Fibroblast of skin of right biceps (primary cell): Measurements from ENCODE around the gene ROBO2.
A peak's percentile ranks its signal among the peaks of the same experiment; 100 is the strongest.

Source experiments
- DNase-seq: peaks from one replicate; pipeline ENCODE4 v3.0.0-alpha.2; 2013

ROBO2 gene

DNA sequence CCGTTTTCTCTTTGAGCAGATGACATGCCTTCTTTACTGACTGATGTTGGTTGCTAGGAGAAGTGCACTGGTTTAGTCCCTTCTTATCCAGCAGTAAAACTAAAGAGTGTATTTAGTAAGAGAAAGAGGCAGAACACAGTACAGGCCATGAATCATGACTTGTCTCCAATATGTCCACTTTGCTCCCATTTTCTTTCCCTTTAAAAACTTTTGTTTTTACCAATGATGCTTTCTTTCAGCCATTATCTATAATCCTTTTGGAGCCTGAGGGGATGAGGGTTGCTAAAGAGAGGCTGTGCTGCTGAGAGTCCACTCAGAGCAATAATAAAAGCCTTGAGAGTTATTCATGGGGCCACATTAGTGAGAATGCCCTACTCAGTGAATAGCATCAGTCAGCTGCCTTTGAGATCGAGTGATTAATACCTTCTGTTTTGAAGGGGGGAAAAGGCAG is 12.2 kb downstream of the ROBO2 start:
- no peak for DNase-seq

DNA sequence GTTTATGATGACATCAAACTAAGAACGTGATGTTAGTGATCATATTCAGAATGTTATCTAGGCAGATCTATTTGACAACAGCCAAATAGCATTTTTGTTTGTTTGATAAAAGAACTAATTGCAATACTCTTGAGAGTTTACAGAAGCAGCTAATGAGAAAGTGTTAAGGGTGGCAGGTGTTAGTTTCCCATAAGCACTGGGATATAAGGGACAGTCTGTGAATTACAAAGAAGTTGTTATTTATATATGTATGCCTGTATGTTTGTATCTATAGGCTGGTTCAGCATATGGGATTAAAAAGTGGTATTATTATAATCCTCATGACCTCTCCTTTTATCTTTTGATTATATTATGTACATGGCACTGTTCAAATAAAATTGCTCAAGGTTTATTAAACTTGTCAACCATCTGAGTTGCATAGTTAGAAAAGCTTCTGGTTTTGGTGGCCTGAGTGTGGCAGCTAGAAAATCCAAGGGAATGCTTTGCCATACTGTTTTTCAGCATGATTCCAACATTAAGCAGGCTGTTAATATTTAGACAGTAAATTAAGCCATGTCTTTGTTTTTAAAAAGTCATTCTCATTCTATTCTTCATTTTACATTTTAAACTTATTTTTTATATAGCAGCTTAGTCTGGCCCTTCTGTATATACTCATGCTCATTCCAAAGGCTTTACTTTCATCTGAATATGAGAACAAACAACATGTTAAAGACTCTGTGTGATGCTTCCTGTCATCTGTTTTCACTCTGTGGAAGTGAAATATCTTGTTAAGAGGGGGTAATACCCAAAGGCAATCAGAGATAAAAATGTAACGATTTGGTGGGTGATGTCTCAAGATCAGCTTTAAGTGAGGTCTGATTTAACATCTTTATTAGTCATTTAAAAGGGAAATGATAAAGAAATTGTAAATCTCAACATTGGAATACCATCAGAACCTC is 13.1 kb downstream of the ROBO2 start:
- DNase-seq, result no peak

DNA sequence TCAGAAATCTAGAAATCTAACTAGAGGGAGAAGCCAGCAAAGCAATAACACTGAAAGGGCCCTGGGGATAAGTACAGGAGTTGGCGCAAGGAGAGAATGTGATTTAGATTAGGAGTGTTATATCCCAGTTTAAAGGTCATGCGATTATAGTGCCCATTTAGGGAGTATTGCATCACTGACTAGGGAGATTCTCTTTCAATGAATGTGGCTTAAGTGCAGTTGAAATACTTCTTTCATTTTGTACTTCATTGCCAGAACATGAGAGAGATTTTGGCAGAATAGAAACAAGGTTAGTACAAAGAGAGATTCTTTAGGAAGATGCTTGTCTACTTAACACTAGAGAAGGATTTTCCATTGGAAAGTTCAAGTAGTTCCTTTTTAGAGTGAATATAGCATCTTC is 13.9 kb downstream of the ROBO2 start:
- no peak for DNase-seq

DNA sequence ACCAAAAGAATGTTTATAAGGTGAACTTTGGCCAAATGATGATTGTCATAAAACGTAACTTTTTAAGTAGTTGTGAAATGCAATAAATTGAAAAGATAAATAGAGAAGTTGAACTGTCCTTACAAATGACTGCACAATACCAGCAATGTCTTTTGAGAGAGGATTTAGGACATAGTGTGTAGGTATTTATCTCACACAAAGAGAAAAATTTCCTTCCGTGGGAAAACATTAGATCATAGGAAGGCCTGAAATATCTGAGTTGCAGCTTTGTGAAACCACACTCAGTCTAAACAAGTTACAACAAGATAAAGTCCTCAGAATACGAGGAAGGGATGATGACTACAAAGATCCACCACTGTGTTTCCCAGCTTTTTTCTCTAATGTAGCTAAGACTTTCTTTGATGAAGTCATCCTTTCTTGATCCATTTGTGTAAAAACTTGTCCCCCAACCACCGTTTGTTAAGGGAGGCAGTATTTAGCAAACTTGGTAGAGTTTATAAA is 16.0 kb downstream of the ROBO2 start:
- no peak for DNase-seq

DNA sequence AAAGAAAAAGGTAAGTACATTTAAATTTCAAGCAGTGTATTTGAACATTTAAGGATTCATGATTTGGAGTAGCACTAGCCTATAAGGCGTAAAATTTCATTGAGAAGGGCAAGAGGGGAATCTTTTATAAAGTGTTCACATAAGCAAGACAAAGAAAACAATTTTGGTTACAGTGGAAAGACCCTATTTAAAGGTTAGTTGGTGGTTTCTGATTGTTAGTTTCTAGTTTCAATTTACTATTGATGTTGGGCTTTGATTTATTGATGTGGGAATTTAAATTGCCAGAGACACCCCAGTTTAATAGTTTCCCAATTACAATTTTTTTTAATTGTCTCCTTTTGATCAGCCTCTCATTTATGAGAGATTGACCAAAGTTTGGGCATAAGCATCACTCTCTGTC is 19.5 kb downstream of the ROBO2 start:
- no peak for DNase-seq

DNA sequence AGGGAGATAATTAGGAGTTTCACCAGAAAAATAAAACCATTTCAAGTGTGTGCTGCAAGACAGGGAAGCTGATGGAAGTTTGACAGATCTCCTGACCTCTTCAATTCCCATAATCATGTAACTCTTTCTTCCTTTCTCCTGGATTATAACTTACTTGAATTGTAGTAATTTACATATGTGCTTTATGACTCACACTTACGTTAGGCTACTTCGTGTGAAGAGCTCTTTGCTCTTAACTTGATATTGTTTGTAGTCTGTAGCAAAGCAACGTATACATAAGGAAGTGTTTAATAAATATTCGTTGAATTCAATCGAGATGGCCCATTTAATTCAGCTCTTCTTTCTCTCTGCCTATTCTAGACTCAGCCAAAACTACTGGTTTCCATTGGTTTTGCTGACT is 23.5 kb downstream of the ROBO2 start:
- no peak for DNase-seq

DNA sequence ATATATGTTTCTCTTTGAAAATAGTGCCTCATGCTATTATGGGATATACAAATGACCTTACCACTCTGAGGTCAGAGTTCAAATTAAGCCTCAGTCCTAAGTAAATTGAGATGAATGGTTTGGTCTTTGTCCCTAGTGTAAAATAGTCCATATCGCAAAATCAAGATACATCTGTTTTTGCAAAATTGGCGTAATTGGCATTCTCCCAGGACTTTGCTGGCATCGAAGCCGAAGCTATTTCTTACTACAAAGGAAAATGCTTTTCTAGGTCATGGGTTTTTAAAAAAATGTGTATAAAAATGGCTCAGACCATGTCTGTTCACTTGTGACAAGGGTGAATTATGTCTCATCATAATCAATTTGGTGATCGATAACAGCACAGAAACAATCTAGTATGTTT is 25.9 kb downstream of the ROBO2 start:
- no peak for DNase-seq

DNA sequence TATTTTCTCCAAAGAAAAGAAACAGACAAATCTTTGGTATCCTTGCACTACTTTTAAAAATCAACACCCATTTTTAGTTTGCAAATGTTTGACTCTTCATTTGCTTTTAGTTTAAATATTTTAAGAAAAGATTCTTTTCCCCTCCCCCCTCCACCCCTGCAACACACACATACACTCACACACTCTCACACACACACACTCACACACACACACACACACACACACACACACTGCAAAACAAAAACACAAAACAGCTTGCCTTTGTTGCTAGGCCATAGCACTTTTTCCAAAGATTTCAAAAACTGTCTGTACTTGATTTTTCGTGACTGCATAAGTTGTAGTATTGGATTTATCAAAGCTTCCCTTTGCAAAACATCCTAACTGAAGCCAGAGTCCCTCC is 26.9 kb downstream of the ROBO2 start:
- no peak for DNase-seq

DNA sequence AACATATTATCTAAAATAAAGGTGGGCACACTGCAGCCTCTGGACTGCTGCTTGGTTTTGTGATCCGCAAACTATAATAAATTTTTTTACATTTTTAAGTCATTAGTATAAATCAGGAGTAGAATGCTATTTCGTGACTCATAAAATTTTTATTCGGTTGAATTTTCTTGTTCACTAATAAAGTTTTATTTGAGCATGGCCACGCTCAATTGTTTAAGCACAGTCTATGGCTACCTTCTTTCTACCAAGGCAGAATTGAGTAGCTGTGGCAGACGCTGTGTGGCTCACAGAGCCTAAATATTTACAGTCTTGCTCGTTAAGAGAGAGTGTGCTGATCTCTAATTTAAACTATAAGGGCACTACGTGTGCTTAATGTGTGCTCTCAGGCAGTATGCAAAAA is 28.9 kb downstream of the ROBO2 start:
- no peak for DNase-seq

DNA sequence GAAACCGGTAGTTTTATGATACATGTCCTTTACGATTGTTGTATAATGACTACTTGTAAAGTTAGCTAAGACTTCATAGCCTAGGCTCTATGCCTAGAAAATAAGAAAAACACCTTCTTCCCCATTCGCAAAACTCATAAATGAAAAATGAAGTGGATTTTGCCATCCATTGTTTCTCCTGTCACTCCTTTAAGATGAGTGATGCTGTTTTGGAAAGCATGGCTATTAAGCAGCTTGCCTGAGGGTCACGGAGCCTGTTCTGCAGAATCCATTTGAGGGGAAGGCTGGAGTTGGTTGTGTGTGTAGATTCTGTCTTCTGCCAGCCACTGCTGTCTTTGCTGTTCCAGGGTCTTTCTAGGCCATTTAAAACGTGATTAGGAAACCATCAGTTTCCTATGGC is 31.5 kb downstream of the ROBO2 start:
- no peak for DNase-seq

DNA sequence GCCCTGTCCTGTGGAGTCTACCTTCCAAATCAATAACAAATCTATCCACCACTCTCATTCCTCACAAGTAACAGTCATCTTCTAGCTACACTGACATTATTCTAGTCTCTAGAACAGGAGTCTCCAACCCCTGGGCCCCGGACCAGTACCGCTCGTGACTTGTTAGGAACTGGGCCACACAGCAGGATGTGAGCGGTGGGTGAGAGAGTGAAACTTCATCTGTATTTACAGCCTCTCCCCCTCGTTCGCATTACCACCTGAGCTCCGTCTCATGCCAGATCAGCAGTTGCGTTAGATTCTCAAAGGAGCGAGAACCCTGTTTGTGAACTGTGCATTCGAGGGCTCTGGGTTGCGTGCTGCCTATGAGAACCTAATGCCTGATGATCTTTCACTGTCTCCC is 31.9 kb downstream of the ROBO2 start:
- DNase-seq, result no peak

DNA sequence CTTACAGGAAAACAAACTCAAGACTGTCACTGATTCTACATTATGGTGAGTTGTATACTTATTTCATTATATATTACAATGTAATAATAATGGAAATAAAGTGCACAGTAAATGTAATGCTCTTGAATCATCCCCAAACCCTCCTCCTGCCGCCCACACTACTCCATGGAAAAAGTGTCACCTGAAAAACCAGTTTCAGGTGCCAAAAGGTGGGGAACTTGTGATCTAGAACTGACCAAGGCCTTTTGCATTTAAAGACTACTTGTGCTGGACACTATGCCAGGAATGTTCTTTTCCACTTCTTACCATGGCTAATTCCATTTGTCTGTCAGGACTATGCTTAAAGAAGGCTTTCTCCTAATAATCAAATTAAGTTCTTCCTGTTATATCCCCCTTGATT is 32.3 kb downstream of the ROBO2 start:
- no peak for DNase-seq

DNA sequence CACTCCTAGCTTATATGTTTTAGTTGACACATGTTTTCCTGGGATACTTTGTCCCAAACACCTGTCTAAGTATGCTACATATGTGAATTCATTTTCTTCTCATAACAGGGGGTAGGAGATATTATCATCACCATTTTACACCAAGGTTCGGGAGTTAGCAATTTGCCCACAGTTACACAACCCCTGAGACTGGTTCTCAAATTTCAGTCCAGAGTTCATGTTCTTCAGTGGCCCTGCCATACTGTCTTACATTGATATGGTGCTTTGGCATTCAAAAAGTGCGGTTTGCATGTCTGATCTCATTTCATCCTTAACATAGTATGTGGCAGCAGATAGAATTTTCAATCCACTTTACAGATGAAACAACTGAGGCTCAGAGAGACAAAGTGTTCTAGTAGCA is 38.4 kb downstream of the ROBO2 start:
- no peak for DNase-seq

DNA sequence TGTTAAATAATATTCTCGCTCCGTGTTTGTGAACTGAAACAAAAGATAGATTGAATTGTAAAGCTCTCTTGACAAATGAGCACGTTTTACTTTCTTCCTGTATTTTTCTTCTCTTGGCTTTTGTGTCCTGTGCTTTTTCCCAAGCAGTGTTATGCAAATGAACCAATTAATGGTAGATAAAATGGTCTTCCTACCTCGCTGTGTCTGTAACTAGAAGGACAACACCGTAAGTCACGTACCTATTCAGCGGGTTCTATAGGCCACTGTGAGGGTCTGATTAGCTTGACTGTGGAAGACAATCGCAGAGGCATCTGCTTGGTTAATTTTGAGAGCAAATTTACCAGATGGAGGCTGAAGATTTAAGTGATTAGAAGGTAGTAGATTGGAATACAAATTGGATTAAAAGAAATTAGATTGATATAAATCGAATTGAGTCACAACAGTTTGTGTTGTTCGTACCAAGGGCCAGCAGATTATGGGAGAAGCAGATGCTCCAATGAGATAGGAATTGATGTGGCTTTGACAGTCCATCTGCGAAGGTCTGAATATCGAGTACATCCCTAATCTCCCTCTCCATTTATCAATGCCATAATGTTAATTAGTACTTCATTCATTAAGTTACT is 40.2 kb downstream of the ROBO2 start:
- no peak for DNase-seq

DNA sequence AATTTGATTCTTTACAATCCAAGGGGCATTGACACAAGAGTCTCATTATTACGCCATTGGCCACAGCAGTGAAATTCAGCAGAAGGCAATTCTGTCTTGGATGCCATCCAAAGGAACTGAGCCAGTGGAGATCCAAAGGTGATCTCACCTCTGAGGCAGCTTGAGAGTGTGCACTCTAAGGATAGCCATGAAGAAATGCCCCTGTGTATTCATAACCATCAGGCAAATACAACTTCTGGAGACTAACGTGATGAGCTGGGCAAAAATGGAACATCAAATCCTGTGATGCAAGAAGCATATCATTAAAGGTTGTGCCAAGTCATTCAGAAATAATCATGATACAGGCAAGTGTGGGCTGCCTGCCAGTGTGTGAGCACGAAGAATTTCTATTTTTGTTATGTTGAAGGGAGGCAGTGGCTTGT is 41.4 kb downstream of the ROBO2 start:
- peak; percentile 68 for DNase-seq

DNA sequence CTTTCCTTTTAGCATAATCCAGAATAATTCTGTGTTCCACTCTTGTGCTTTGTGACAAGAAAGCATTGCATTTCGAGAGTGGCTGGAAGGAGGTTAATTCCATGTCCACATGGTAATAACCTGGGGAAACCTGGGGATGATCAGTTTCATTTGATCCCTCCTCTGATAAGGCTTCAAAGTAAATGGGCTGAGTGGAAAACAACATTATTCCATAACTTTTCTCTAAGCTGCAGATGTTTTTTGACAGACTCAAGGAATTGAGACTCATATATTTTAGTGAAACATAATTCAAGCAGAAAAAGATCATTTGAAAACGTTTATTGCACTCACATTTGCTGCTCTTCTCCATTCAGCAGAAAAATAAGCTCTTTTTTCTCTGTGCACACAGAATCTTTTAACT is 44.6 kb downstream of the ROBO2 start:
- no peak for DNase-seq

DNA sequence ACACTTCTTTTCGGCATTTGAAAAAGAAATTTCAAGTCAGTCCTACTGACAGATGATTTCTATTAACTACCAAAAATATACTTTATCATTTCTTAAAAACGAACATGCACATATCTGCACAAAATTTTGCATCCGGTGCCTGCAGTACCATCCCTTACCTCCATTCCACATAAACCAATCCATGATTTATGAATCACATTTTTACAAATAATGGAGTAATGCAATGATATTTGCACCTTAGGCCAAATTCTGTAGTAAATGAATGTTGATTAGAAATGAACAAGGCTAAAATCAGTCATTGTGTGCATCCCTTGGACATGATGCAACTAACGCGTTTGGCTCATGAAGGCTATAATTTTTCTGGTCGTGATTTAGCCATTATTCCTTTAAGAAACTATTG is 46.5 kb downstream of the ROBO2 start:
- DNase-seq, result no peak

DNA sequence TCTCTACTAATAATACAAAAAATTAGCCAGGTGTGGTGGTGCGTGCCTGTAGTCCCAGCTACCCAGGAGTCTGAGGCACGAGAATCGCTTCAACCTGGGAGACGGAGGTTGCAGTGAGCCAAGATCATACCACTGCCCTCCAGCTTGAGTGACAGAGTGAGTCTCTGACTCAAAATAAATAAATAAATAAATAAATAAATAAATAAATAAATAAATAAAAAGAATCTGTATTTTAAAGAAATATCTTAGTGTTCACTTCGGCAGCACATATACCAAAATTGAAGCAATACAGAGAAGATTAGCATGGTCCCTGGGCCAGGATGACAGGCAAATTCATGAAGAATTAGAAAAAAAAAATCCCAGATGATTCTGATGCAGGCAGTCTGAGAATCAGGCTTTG is 51.9 kb downstream of the ROBO2 start:
- no peak for DNase-seq

DNA sequence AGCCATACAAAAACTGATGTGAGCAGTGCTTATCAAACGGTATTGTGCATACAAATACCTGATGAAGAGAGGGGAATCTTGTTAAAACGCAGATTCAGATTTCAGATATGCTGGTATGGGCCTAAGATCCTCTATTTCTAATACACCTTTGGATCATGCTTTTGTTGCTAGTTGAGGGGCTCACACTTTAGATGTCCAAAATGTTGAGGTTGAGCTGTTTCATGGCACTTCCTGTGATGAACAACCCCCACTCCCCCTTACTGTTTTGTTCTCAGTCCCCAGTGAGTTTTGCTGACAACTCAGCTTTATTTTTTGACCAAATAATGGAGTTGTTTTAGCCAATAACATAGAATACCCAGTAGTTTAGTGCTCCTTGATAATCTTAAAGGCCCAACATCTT is 53.2 kb downstream of the ROBO2 start:
- no peak for DNase-seq

DNA sequence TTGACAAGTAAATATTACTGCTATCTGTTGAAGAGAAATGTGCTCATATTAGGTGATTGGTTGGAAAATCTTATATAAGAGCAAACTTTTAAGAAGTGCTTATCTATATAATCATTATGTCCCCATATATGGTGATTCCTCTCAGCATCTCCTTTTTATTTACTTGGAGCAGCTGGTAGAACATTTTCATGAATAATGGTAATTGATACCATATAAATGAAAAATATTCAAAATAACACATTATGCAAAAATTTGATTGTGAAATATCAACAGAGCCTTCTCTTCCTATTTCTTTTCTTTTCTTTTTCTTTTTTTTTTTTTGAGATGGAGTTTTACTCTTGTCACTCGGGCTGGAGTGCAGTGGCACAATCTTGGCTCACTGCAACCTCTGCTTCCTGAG is 56.2 kb downstream of the ROBO2 start:
- no peak for DNase-seq

DNA sequence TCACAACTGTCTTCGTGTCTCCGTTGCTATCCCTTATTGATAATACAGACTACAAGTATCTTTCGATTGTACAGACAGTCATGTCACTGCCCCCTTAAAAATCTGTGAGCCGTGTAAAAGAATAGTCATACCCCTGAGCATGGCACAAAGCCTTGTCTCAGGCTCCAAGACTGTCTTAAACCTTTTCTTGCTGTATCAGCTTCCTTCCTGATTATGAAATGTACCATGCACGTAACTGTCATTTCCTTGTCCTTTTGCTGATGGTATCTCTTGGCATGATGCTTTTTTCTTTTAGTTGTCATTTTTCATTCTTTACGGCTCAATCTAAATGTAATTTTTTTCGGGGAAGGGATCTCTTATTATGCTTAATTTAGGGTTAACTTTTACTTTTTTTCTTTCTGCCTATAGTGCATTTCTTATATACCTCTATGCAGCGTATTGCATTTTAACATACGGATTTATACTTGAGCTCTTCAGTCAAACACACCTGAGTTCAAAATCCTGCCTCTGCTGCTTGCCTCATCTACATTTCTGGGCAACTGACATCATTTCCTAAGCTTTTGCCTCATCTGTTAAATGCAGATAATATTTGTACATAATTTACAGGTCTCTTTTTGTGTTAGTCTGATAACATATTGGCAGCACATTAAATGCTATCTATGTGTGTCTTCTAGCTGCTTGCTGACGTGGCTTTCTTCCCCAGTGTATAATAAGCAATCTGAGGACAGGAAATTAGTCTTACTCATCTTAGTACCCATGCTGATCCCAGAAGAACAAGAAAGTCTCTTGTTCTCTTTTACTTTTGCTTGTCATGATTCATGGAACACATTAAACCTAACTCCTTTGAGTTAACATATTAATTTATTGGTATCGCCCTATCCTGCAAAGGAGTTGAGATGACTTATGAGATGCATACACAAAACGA is 57.3 kb downstream of the ROBO2 start:
- peak; percentile 30 for DNase-seq

DNA sequence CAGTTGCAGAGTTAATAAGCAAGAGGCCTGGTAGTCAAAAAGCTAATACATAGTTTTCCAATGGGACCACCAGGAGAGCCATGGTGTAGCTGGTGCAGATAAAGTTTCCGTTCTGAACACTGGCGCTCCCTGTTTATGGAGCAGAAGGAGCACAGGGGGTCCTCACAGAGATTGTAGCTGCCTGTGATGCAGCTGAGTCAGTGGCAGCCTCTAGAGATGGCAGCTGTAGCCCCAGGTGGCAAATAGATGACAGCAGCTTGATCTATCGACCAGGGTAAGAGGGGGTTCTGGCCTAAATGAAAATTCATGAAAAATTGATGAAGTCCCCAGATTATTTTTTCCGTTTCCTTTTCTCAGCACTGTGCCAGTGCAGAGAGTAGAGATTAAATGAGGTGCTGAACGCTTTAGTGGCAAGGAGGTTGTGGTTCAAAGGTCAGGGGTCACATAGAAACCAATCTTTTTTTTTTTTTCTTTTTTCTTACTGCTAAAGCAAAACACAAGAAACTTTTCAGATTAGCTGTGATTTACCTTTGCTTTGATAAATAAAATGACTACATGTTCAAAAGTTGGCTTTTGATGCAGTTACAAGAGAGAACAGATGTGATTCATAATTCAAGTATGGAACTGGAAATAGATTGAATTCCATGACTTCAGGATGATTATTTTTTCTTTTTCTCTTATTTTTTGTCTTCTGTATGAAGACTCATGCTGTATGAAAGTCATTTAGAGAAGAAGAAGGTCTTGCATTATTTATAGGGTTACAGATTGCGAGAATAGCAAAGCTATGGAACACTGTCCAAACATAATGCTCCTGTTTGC is 63.3 kb downstream of the ROBO2 start:
- DNase-seq, result peak; percentile 33
